Left lung (tissue), 10 donors: ENCODE results near the gene IFITM10. TPM values are rescaled to one million over a fixed set of nuclear protein-coding genes. Genes with fewer than 3 reads are reported as not detected.
"Not testable (repeated sequence)": the region's sequence is repeated elsewhere in the genome, so short reads cannot be mapped to it uniquely, and the experiment has no call there.

ENCODE experiments used
- ATAC-seq: fragments of 200-7000 bp; cut with Tn5 transposase; one replicate; pipeline ENCODE4 v1.9.1; 2020; ENCODE audit warnings: moderate library complexity
- DNase-seq, 4 donors: peaks; one replicate each; pipeline ENCODE4 v3.0.0-alpha.2; 2013 to 2020
- H3K27ac ChIP-seq, 2 donors: fragments of 200-600 bp; sonication (generic) in 1 of 2; one replicate each; pipeline versions ENCODE4 v1.5.0 to v1.8.0; 2020 to 2021
- H3K27me3 ChIP-seq, 2 donors: fragments of 200-600 bp; sonication (generic) in 1 of 2; one replicate each; pipeline versions ENCODE4 v1.5.0 to v1.8.0; 2020 to 2021
- H3K36me3 ChIP-seq, 2 donors: fragments of 200-600 bp; sonication (generic) in 1 of 2; one replicate each; pipeline versions ENCODE4 v1.5.0 to v1.8.0; 2020 to 2021
- H3K4me1 ChIP-seq, 2 donors: fragments of 200-600 bp; one replicate each; pipeline ENCODE4 v1.8.0; 2021
- H3K4me3 ChIP-seq, 2 donors: fragments of 200-600 bp; sonication (generic) in 1 of 2; one replicate each; pipeline versions ENCODE4 v1.5.0 to v1.8.0; 2020 to 2021; ENCODE audit warnings: mild to moderate bottlenecking in 1 of 2
- H3K9me3 ChIP-seq, 2 donors: fragments of 200-600 bp; sonication (generic) in 1 of 2; one replicate each; pipeline versions ENCODE4 v1.5.0 to v1.8.0; 2020 to 2021
- CTCF ChIP-seq, 2 donors: fragments of 200-600 bp; sonication (generic) in 1 of 2; IDR thresholded peaks; one replicate each; pipeline versions ENCODE4 v1.5.0 to v1.8.0; 2021; ENCODE audit warnings: antibody characterized with exemption in 2 of 2
- intact Hi-C, 2 donors: fragments of 100-400 bp; cut with DNase I; formaldehyde crosslinking; loops; one replicate each; pipeline versions ENCODE4 v1.11.2 to v1.14.2; 2022
- polyA plus RNA-seq, 6 donors: library from polyadenylated mRNA; unstranded; fragments of 120-200 nt; gene quantifications; one replicate each; pipeline ENCODE4 v1.2.1, GENCODE V29; 2013; ENCODE audit not compliant: insufficient read length in 6 of 6
- total RNA-seq, 2 donors: library from RNA; stranded (reverse); fragmentation: NEBNext Ultra II Directional; extraction: Animal tissue kit (Norgen Biotek cat#: 25700); gene quantifications; one replicate each; pipeline ENCODE4 v1.2.1, GENCODE V29; 2021
- donor health status: DM: no; HTN: yes; CAD: no.
- donor health status: DM: no; HTN: no; CAD: no.

Gene IFITM10
- total and polyA plus RNA-seq, 8 donors: 0.07 to 16.5 (median 0.22) TPM; not detected in 1

GRCh38 chr11:1690167-1691025 is 60.0 kb downstream of the IFITM10 start:
- H3K27ac ChIP-seq: no peak overlapping the region
- intact Hi-C loops: loop anchor here in 1 of 2 donors (5.0 kb wide), 2 partner anchors 142 to 462 kb away; partner anchors contain the start of gene SYT8

GRCh38 chr11:1689250-1690166 is 60.9 kb downstream of the IFITM10 start:
- H3K27me3 ChIP-seq: peaks cover 0 to 35% of the 10 kb centered on the region in 2 donors
- H3K4me3 ChIP-seq, ATAC-seq, H3K27ac ChIP-seq, H3K9me3 ChIP-seq, H3K36me3 ChIP-seq: not testable (repeated sequence)
- H3K4me1 ChIP-seq: peaks cover 5 to 14% of the 10 kb centered on the region in 2 donors
- peak in 1 of 4 donors; percentile 69 for DNase-seq
- intact Hi-C loops: loop anchor here in 1 of 2 donors (5.0 kb wide), 2 partner anchors 143 to 463 kb away; partner anchors contain the start of gene SYT8

More at GRCh38 chr11:1690167-1691025, 60.0 kb downstream of the IFITM10 start:
- peak in 1 of 4 donors; percentile 32 for DNase-seq
- TF ChIP-seq CTCF (IDR thresholded peaks at IDR 0.05): no peak
- Histone ChIP-seq H3K36me3 (no peaks in the 10 kb centered on the region), H3K9me3 (no peaks in the 10 kb centered on the region), H3K4me3 (no peak overlapping the region), H3K4me1 (peaks cover 5 to 14% of the 10 kb centered on the region in 2 donors), H3K27me3 (peaks cover 0 to 35% of the 10 kb centered on the region in 2 donors)
- ATAC-seq: no peak

- ATAC-seq, H3K27ac ChIP-seq, H3K9me3 ChIP-seq, intact Hi-C loops, DNase-seq, H3K4me1 ChIP-seq, H3K4me3 ChIP-seq, H3K36me3 ChIP-seq: not testable (repeated sequence)
- H3K27me3 ChIP-seq: peaks cover 0 to 35% of the 10 kb centered on the region in 2 donors
Measured at GRCh38 chr11:1688336-1688947, 62.0 kb downstream of the IFITM10 start.

- H3K36me3 ChIP-seq, H3K9me3 ChIP-seq, H3K27ac ChIP-seq, DNase-seq, H3K4me3 ChIP-seq, ATAC-seq, intact Hi-C loops, H3K4me1 ChIP-seq: not testable (repeated sequence)
- H3K27me3 ChIP-seq: peaks cover 0 to 25% of the 10 kb centered on the region in 2 donors
Measured at GRCh38 chr11:1686220-1686619, 64.2 kb downstream of the IFITM10 start.

GRCh38 chr11:1684886-1685874 is 65.2 kb downstream of the IFITM10 start:
- H3K4me1 ChIP-seq, H3K4me3 ChIP-seq, H3K9me3 ChIP-seq, intact Hi-C loops, DNase-seq, H3K27ac ChIP-seq, H3K36me3 ChIP-seq, ATAC-seq: not testable (repeated sequence)
- H3K27me3 ChIP-seq: peaks cover 0 to 28% of the 10 kb centered on the region in 2 donors

- H3K9me3 ChIP-seq, DNase-seq, H3K27ac ChIP-seq, H3K4me1 ChIP-seq, H3K36me3 ChIP-seq, H3K4me3 ChIP-seq, ATAC-seq, intact Hi-C loops: not testable (repeated sequence)
- peaks cover 0 to 23% of the 10 kb centered on the region in 2 donors for H3K27me3 ChIP-seq
Measured at GRCh38 chr11:1683904-1684572, 66.4 kb downstream of the IFITM10 start.

GRCh38 chr11:1683216-1683615 is 67.2 kb downstream of the IFITM10 start:
- H3K4me3 ChIP-seq, H3K27ac ChIP-seq, H3K9me3 ChIP-seq, H3K4me1 ChIP-seq, intact Hi-C loops, ATAC-seq, DNase-seq, H3K36me3 ChIP-seq: not testable (repeated sequence)
- H3K27me3 ChIP-seq: peaks cover 0 to 22% of the 10 kb centered on the region in 2 donors
